GM12878 (cell line): ENCODE measurements around the gene PRR12.

Source experiments
- CBX3 ChIP-seq: fragments of 200-600 bp; sonication (generic); IDR thresholded peaks from 2 replicates; pipeline ENCODE4 v1.6.1; 2016; ENCODE audit warnings: low read depth, borderline replicate concordance
- CEBPZ ChIP-seq: fragments of 150-350 bp; IDR thresholded peaks from 2 replicates; pipeline ENCODE4 v1.6.1; 2016; ENCODE audit warnings: low read depth, low read length
- CTCF ChIP-seq, 3 experiments: IDR thresholded peaks in 2 of 3; conservative IDR thresholded peaks in 1 of 3; 2 replicates each; pipeline ENCODE4 v1.5.1; 2011; ENCODE audit warnings: low read depth in 3 of 3, low read length in 3 of 3, mild to moderate bottlenecking in 3 of 3, control low read depth in 2 of 3, moderate library complexity in 2 of 3, inconsistent platforms in 1 of 3, mixed read lengths in 1 of 3; ENCODE audit not compliant: control insufficient read depth in 2 of 3, insufficient read depth in 1 of 3; ENCODE audit errors: extremely low read depth in 1 of 3
- E4F1 ChIP-seq: fragments of 450-650 bp; IDR thresholded peaks from 2 replicates; pipeline ENCODE4 v1.6.1; 2018; ENCODE audit warnings: borderline replicate concordance, mild to moderate bottlenecking; ENCODE audit not compliant: partially characterized antibody
- ELK1 ChIP-seq: IDR thresholded peaks from 2 replicates; pipeline ENCODE4 v1.6.1; 2012; ENCODE audit warnings: low read depth, low read length, improper control_type of control experiment
- HCFC1 ChIP-seq: fragments of 150-350 bp; IDR thresholded peaks from 2 replicates; pipeline ENCODE4 v1.6.1; 2014; ENCODE audit warnings: low read length
- MXI1 ChIP-seq: fragments of 150-350 bp; IDR thresholded peaks from 2 replicates; pipeline ENCODE4 v1.6.1; 2011; ENCODE audit warnings: low read depth, mild to moderate bottlenecking, inconsistent platforms, low read length, improper control_type of control experiment
- TARDBP ChIP-seq: IDR thresholded peaks from 2 replicates; pipeline ENCODE4 v1.6.1; 2016; ENCODE audit warnings: borderline replicate concordance
- ZNF384 ChIP-seq: IDR thresholded peaks from 2 replicates; pipeline ENCODE4 v1.6.1; 2012; ENCODE audit warnings: low read depth, mild to moderate bottlenecking, low read length, improper control_type of control experiment, borderline replicate concordance

GRCh38 chr19:49597703-49597974, 6.7 kb downstream of the PRR12 start:
- TF ChIP-seq CTCF (IDR thresholded peaks at IDR 0.05 in 2 of 3, conservative IDR thresholded peaks at IDR 0.05 in 1 of 3; ENCODE audit: control insufficient read depth in 2 of 3, extremely low read depth in 1 of 3, insufficient read depth in 1 of 3, low read depth in 3 of 3, low read length in 3 of 3) = no peak
- TF ChIP-seq ELK1 = no peak
- no peak for TF ChIP-seq MXI1
- no peak for TF ChIP-seq HCFC1
- no peak for TF ChIP-seq CBX3
- TF ChIP-seq CEBPZ = no peak
- TF ChIP-seq TARDBP = no peak
- TF ChIP-seq ZNF384 = no peak
- no peak for TF ChIP-seq E4F1
